HG02642 (cell line): ENCODE measurements around the gene RETREG3.
"Not testable (repeated sequence)": the region's sequence is repeated elsewhere in the genome, so short reads cannot be mapped to it uniquely, and the experiment has no call there.

ENCODE experiments used
- ATAC-seq: cut with Tn5 transposase; IDR thresholded peaks from one replicate; pipeline ENCODE4 v1.9.1; 2021; ENCODE audit warnings: mild to moderate bottlenecking; ENCODE audit not compliant: unreplicated experiment, poor library complexity

The RETREG3 gene

GRCh38 chr17:42609182-42609813, at the start of gene RETREG3, which contains the start of gene TUBG1:
TSS of gene RETREG3 (minus strand) at chr17:42609374. CDS start at chr17:42609324, 50 bp downstream.
TSS of gene TUBG1 (plus strand) at chr17:42609683. CDS start at chr17:42609738, 55 bp downstream.
- peak; percentile 94 for ATAC-seq

- ATAC-seq = no peak
Measured at GRCh38 chr17:42657824-42658588, 48.8 kb upstream of the RETREG3 start.

DNA sequence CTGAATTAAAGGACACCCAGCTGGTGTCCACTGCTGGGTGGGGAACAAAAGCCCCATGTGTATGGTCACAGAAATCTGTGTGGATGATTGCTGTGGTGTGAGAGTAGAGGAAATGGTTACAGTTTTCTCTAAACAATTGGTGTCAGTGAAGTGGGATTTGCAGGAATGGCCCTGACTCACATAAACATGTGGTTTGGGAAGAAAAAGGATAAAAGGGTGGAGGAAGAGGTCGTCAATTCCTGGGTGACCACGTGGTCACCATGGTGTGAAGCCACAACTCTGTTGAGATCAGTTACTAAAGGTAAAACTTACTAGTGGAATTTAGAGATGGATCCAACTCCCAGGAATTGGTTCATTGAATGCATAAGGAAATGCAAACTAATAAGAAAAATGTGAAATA, 46.4 kb upstream of the RETREG3 start:
- no peak for ATAC-seq

- no peak for ATAC-seq
Measured at GRCh38 chr17:42653179-42654124, 44.3 kb upstream of the RETREG3 start.

DNA sequence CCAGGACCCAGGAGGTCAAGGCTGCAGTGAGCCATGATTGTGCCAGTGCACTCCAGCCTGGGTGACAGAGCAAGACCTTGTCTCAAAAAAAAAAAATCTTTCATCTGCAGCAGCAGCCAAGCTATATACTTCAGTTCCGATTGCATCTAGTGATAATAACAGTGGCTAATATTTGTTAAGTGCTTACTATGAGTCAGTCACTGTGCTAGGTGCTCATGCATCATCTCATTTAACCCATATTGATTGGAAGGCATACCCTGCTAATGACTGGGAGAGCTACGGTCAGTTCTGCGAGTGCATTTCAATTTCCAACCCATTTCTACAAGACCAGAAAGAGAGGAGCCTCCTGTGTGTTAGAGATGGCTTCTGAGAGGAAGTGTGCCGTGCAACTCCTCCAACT, 42.2 kb upstream of the RETREG3 start:
- no peak for ATAC-seq

- no peak for ATAC-seq
Measured at GRCh38 chr17:42647778-42648177, 38.6 kb upstream of the RETREG3 start.

- ATAC-seq = no peak
Measured at GRCh38 chr17:42642336-42642735, 33.2 kb upstream of the RETREG3 start.

GRCh38 chr17:42640121-42640520, 30.9 kb upstream of the RETREG3 start:
- ATAC-seq = no peak

- no peak for ATAC-seq
Measured at GRCh38 chr17:42639525-42640113, 30.4 kb upstream of the RETREG3 start.

DNA sequence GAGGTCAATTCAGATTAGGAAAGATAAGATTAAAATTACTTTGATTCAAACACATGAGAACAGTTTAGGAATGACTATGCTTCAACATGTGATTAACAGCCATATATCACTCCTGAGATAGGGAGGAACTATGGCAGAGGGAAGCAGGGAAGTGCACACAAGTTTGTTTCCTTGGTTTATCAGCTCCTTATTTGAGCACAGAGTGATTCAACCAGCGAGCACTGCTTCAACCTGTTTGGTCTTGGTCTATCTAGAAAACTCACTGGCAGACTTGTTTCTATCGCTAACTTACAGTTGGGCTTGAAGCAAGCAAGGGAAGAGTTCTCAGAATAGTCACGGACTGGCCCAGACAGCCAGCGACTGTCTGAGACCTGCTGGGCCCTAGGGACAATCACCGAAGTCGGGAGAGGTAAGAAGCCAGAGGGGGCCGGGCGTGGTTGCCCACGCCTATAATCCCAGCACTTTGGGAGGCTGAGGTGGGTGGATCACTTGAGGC, 23.8 kb upstream of the RETREG3 start:
- no peak for ATAC-seq

- ATAC-seq = no peak
Measured at GRCh38 chr17:42629411-42630009, 20.3 kb upstream of the RETREG3 start.

GRCh38 chr17:42627032-42627764, 18.0 kb upstream of the RETREG3 start:
- ATAC-seq = not testable (repeated sequence)

GRCh38 chr17:42623732-42624596, 14.8 kb upstream of the RETREG3 start:
- no peak for ATAC-seq

- no peak for ATAC-seq
Measured at GRCh38 chr17:42623271-42623670, 14.1 kb upstream of the RETREG3 start.

- ATAC-seq = not testable (repeated sequence)
Measured at GRCh38 chr17:42621987-42622386, 12.8 kb upstream of the RETREG3 start.

DNA sequence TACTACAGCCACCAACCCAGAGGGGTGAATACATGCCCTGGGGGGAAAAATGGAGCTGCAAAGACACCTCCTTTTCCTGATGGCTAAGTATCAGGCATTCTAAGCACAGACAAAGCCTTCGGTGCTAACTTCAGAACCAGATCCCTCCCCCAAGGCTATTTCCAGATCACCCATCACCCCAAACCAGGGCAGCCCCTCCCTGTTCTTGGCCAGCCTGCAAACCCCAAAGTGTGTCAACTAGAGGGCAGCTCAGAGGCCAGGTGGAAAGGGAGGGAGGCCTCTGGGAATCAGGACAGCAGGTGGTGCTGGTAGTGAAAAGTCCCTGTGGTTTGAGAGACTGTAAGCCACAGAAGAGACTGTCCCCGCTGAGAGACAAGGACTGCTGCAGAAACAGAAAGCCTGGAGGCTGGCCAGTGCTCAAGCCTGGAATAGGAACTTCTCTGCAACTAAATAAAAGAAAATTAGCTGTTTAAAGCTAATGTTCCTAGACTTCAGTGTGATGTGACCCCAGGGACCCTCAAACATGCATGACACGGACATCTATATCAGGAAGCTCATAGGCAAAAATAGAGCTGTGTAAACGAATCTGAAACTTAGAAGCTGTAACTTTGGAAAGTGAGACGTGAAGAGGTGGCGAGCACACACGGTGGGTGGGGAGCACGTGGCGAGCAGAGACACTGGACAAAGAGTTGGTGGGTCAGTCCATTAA, 9.4 kb upstream of the RETREG3 start:
- peak; percentile 78 for ATAC-seq

DNA sequence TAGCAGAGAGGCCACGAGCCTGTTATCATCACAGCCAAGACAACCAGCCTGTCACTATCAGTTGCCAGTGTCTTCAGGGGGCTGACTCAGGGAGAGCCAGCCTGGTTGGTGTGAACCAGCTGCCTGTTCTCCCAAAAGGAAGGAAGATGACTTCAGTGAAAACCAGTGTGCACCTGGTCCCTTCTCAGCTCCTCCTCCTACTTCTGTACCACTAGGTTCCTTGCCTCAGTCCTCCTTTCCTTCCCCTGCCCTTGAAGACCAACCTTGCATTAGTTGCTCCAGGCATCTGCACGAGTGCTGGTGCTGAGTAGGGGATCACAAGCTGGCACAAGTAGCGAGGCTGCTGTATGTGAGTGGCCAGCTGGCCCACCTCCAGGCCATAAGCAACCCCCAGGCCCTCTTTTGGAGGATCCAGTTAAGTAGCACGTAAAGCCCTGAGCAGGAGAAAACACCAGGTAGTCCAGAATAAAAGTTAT, 8.8 kb upstream of the RETREG3 start:
- peak; percentile 22 for ATAC-seq
